Smooth muscle cell (in vitro differentiated cells): ENCODE measurements around the gene HSH2D. TPM values are rescaled to one million over a fixed set of nuclear protein-coding genes. Genes with fewer than 3 reads are reported as not detected.

Source experiments
- DNase-seq: peaks from one replicate; lab custom pipeline; 2025; ENCODE audit not compliant: unreplicated experiment; lab: John Stamatoyannopoulos, UW
- H2AFZ ChIP-seq: fragments of 200-600 bp; sonication (generic); 2 replicates; pipeline ENCODE4 v1.6.0; 2016; ENCODE audit warnings: antibody characterized with exemption, low read depth, mild to moderate bottlenecking
- H3F3A ChIP-seq: fragments of 200-600 bp; sonication (generic); 2 replicates; pipeline ENCODE4 v1.6.0; 2017; ENCODE audit warnings: antibody characterized with exemption, low read depth
- H3K27ac ChIP-seq: fragments of 200-600 bp; sonication (generic); 2 replicates; pipeline ENCODE4 v1.5.1; 2016; ENCODE audit warnings: low read depth, mild to moderate bottlenecking
- H3K27me3 ChIP-seq: fragments of 200-600 bp; sonication (generic); 2 replicates; pipeline ENCODE4 v1.6.1; 2016; ENCODE audit warnings: low read depth, mild to moderate bottlenecking
- H3K36me3 ChIP-seq: fragments of 200-600 bp; sonication (generic); 2 replicates; pipeline ENCODE4 v1.5.1; 2016; ENCODE audit warnings: low read depth
- H3K4me1 ChIP-seq: fragments of 200-600 bp; sonication (generic); 2 replicates; pipeline ENCODE4 v1.5.1; 2016; ENCODE audit warnings: low read depth
- H3K4me2 ChIP-seq: fragments of 200-600 bp; sonication (generic); 2 replicates; pipeline ENCODE4 v1.6.0; 2016; ENCODE audit warnings: mild to moderate bottlenecking
- H3K4me3 ChIP-seq: fragments of 200-600 bp; sonication (generic); 2 replicates; pipeline ENCODE4 v1.5.1; 2016; ENCODE audit warnings: mild to moderate bottlenecking
- H3K79me2 ChIP-seq: fragments of 200-600 bp; sonication (generic); 2 replicates; pipeline ENCODE4 v1.6.0; 2016; ENCODE audit warnings: low read depth, mild to moderate bottlenecking
- H3K9ac ChIP-seq: fragments of 200-600 bp; sonication (generic); 2 replicates; pipeline ENCODE4 v1.6.0; 2016; ENCODE audit warnings: low read depth
- H3K9me3 ChIP-seq: fragments of 200-600 bp; sonication (generic); replicated peaks from 2 replicates; pipeline ENCODE4 v1.5.1; 2016; ENCODE audit warnings: low read depth
- H4K20me1 ChIP-seq: fragments of 200-600 bp; sonication (generic); 2 replicates; pipeline ENCODE4 v1.6.0; 2016; ENCODE audit warnings: low read depth
- CTCF ChIP-seq: fragments of 200-600 bp; sonication (generic); IDR thresholded peaks from 2 replicates; pipeline ENCODE4 v1.5.1; 2017; ENCODE audit warnings: borderline replicate concordance, mild to moderate bottlenecking, antibody characterized with exemption; ENCODE audit not compliant: insufficient read depth, poor library complexity, severe bottlenecking
- WGBS: methylation state at CpG from one replicate; pipeline ENCODE4 v1.1.7; 2016; ENCODE audit warnings: low lambda C conversion rate; 5-methylcytosine and 5-hydroxymethylcytosine counted together
- polyA plus RNA-seq: library from polyadenylated mRNA; unstranded; fragments of >200 nt; fragmentation: Nextera tagmentation; extraction: Ambion mirVana; gene quantifications from 2 replicates; pipeline ENCODE4 v1.2.1, GENCODE V29; 2016
- total RNA-seq: library from RNA; depleted of rRNA; stranded (reverse); fragments of >200 nt; gene quantifications from 2 replicates; pipeline ENCODE4 v1.2.3, GENCODE V29; 2014

Gene HSH2D
- total and polyA plus RNA-seq, 2 experiments from 2014 or later = 0.17 TPM; not detected in 1

- Histone ChIP-seq H3K9ac (no peak overlapping the region), H3K9me3 (no peaks in the 10 kb centered on the region), H3K4me1 (no peaks in the 10 kb centered on the region), H3F3A (no peaks in the 10 kb centered on the region), H3K4me2 (no peak overlapping the region), H3K36me3 (no peaks in the 10 kb centered on the region), H3K79me2 (no peaks in the 10 kb centered on the region), H2AFZ (no peak overlapping the region), H3K4me3 (no peak overlapping the region), H3K27me3 (no peaks in the 10 kb centered on the region), H4K20me1 (peaks cover 3% of the 10 kb centered on the region), H3K27ac (no peak overlapping the region)
- 98% methylated on average over 7 of the region's 14 CpGs for WGBS
- TF ChIP-seq CTCF = no peak
- no peak for DNase-seq
Observed at GRCh38 chr19:16124953-16125352, 18.5 kb upstream of the HSH2D start.

- H3K4me3 ChIP-seq = no peak overlapping the region
- no peaks in the 10 kb centered on the region for H3K9me3 ChIP-seq
- no peaks in the 10 kb centered on the region for H3F3A ChIP-seq
- H3K27me3 ChIP-seq = no peaks in the 10 kb centered on the region
- no peaks in the 10 kb centered on the region for H3K4me1 ChIP-seq
- TF ChIP-seq CTCF = no peak
- H3K79me2 ChIP-seq = no peaks in the 10 kb centered on the region
- no peak overlapping the region for H3K27ac ChIP-seq
- H4K20me1 ChIP-seq = peaks cover 3% of the 10 kb centered on the region
- no peak overlapping the region for H2AFZ ChIP-seq
- H3K9ac ChIP-seq = no peak overlapping the region
- no peak overlapping the region for H3K4me2 ChIP-seq
- H3K36me3 ChIP-seq = no peaks in the 10 kb centered on the region
- no peak for DNase-seq
- WGBS = 91% methylated on average over 10 of the region's 10 CpGs
Observed at GRCh38 chr19:16125737-16126495, 17.6 kb upstream of the HSH2D start.

GRCh38 chr19:16127080-16127479 is 16.4 kb upstream of the HSH2D start:
- Histone ChIP-seq H3K9ac (no peak overlapping the region), H4K20me1 (peaks cover 6% of the 10 kb centered on the region), H3K36me3 (no peaks in the 10 kb centered on the region), H3K9me3 (no peaks in the 10 kb centered on the region), H3K4me1 (no peaks in the 10 kb centered on the region), H3K4me2 (no peak overlapping the region), H2AFZ (no peak overlapping the region), H3K79me2 (no peaks in the 10 kb centered on the region), H3K27ac (no peak overlapping the region), H3K4me3 (no peak overlapping the region), H3F3A (no peaks in the 10 kb centered on the region), H3K27me3 (no peaks in the 10 kb centered on the region)
- no peak for DNase-seq
- TF ChIP-seq CTCF = no peak
- WGBS = 91% methylated on average over 11 of the region's 11 CpGs
